GM19438 (cell line): Measurements from ENCODE around the gene ANKRD2.

Experiments
- ATAC-seq: cut with Tn5 transposase; IDR thresholded peaks from one replicate; pipeline ENCODE4 v1.9.1; 2021; ENCODE audit warnings: low read depth; ENCODE audit not compliant: unreplicated experiment

Gene ANKRD2

GRCh38 chr10:97590748-97591495 lies 18.3 kb downstream of the ANKRD2 start:
- ATAC-seq: no peak

DNA sequence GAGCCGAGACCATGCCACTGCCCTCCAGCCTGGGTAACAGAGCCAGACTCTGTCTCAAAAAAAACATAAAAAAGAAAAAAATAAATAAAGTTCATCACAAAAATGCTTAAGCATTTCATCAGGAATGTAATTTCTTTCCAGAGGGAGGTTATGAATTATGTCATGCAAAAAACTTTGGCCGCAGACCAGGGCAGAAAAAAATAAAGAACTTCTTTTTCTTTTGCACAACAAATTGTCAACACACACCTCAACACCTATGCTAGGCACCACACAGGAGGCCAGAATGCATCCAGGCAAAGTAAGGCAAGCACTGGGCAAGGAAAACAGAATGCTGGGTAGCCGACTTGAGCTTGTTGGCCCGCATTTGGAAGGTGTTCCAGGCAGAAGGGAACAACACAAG lies 20.8 kb downstream of the ANKRD2 start:
- no peak for ATAC-seq

DNA sequence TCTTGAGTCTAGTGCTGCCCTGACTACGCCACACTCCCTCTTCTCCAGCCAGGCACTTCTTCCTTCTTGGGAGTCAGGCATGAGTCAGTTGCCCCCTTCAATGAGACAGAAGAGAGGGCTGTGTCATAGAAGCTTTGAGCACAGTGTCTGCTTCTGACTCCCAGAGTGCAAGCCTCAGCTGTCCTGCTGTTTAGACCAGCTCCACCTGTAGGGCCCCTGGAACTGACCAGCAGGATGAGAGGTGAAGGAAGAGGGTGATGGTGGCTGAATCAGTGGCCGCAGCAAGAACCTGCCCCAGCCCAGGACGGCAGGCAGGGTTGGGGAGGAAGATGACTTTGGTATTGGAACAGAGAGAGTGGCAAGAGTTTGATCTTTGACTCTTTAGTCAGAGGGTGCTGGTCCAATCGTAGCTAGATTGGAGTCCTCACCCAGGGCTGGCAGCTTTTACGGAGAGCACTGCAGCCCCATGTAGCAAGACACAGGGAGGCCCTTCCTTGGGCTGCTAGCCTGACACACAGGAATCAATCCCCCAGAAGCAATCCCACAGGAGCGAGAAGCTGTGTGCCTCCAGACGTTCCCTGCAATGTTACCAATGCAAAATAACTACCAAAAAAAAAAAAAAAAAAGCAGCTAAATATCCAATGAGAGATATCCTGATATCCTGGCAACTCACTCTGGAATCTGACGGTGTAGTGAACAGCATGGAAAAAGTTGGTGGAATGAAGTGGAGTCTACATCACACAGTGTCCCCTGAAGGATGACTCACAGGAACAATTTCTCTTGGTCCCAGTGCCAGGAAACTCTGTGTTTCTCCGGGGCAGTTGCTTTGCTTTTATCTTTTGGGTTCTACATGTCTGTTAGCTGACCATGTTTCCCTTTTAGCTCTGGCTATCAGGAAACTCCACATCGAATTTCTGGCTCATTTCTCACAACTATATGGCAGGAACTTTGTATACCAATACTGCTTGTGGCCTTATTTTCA lies 23.8 kb downstream of the ANKRD2 start:
- no peak for ATAC-seq

- no peak for ATAC-seq
Measured at GRCh38 chr10:97597778-97598177, 25.2 kb downstream of the ANKRD2 start.

DNA sequence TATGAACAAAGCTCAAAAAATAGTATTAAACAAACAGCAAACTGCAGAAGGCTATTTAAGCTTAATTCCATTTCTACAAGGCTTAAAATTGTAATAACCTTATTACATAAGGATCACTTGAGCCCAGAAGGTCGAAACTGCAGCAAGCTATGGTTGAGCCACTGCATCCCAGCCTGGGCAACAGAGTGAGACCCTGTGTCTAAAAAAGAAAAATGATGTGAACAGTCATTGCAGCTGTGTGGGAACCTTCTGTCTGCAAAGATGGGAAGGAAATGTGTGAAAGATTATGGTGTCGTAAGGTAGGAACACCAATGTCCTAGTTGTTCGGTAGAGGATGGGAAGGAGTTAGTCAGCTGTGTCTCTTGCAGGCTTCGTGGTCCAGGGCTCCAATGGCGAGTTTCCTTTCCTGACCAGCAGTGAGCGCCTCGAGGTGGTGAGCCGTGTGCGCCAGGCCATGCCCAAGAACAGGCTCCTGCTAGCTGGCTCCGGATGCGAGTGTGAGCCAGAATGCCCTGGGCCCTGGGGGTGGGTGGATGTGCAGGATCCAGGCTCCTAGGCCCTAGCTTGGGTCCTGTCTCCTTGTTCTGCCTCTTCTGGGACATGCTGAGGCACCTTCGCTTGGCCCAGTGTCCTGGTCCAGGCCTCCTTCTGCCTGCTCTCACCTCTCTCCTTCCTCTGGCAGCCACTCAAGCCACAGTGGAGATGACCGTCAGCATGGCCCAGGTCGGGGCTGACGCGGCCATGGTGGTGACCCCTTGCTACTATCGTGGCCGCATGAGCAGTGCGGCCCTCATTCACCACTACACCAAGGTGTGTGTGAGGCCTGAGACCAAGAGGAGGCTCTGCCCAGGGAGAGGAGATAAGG lies 26.1 kb downstream of the ANKRD2 start:
- no peak for ATAC-seq

- no peak for ATAC-seq
Measured at GRCh38 chr10:97599272-97599619, 26.7 kb downstream of the ANKRD2 start.

- ATAC-seq: no peak
Measured at GRCh38 chr10:97600616-97601015, 28.0 kb downstream of the ANKRD2 start.

GRCh38 chr10:97601268-97602215 lies 29.0 kb downstream of the ANKRD2 start:
- no peak for ATAC-seq

DNA sequence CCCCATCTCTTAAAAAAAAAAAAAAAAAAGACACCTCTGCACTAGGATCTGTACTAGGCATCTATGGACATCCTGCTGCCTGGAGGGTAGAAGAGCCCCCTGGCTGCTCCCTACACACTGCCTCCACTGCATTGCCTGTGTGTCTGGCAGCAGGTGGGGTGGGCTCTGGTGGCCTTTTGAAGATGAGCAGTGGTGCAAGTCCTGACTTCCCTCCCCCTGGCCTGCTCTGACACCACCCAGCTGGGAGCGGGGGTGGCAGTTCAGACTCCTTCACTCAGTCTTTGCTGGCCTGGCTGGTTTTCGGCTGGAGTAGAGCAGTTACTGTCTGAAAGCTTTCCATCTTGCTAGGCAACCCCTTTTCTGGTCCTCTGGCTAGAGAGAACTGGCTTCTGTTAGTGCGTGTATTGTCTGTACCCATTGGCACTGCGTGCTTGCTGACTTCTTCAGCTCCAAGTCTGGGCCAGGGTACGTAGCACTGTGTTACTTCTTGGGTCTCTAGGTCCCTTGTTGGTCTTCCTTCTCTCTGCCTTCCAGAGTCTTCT lies 34.6 kb downstream of the ANKRD2 start:
- ATAC-seq: no peak

DNA sequence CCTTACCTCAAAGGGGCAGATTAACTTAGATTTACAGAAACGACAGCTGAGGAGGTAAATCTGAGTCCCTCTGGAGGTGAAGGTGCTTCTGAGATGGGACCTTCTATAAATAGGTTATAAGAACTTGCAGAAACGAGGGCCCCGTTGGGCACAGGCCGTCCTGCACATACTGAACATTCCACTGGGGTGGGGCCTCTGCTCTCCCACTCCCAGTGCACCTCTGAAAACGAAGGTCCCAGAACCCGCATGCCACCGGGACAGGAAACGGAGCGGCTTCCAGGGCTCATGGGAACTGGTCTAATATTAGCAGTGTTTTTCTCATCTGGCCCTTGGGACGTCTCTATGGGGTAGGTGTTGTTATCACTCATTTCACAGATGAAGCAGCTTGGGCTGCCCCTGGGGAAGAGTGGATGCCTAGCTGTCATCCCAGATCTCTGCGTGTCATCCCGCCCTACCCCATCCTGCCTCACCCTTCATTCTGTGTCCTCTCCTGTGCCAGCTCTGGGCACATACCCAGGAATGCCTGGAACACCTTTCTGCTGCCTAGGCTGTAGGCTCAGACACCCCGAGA lies 36.5 kb downstream of the ANKRD2 start:
- no peak for ATAC-seq

DNA sequence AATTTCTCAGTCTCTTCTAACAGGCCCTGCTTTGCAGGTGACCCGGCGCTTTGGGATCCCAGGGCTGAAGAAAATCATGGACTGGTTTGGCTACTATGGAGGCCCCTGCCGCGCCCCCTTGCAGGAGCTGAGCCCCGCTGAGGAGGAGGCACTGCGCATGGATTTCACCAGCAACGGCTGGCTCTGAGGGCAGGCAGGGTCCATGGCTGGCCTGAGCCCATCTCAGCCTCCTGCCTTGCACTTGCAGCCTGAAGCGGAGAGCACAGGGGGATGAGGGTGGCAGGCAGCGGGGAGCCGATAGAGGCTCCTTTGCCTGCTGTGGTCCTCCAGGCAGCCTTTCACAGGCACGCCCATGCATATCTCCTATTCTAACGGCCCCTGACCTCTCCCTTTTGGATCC lies 38.9 kb downstream of the ANKRD2 start:
- no peak for ATAC-seq

GRCh38 chr10:97612386-97612785 lies 39.8 kb downstream of the ANKRD2 start:
- ATAC-seq: no peak

- no peak for ATAC-seq
Measured at GRCh38 chr10:97618285-97618684, 45.7 kb downstream of the ANKRD2 start.

GRCh38 chr10:97618733-97619132 lies 46.2 kb downstream of the ANKRD2 start:
- no peak for ATAC-seq

GRCh38 chr10:97623277-97623676 lies 50.7 kb downstream of the ANKRD2 start:
- ATAC-seq: no peak

DNA sequence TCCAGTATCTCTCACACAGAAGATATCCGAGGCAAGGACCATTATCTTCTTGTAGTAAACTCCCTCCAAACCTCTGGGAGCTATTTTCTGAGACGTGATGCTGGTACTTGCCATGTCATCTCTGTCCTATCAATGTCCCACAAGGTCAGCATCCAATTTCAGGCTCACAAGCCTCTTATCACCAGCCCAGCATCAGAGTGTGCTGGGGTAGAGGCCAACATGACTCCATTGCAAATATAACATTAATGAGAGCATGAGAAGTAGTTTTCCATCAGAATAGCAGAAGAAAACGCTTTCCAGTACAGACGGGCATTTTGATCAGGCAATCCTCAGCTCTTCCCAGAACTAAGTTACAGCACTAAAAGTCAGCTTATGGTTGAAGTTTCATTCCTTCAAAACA lies 55.2 kb downstream of the ANKRD2 start:
- no peak for ATAC-seq

DNA sequence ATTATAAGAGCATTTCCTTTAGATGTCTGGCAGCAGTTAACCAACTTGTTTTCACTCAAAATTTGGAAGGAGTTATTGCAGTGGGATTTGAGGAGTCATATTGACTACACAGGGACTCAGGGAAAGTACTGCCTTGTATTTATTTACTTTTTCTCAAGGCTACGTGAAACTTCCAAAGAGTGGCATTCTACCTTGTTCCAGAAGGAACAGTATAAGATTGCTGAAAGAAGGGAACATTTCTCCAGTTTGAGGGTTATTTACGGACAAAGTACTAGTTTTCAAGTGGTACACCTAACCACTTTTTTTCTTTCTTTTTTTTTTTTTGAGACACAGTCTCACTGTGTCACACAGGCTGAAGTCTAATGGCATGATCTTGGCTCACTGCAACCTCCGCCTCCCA lies 55.6 kb downstream of the ANKRD2 start:
- no peak for ATAC-seq

- ATAC-seq: no peak
Measured at GRCh38 chr10:97629289-97629688, 56.7 kb downstream of the ANKRD2 start.

GRCh38 chr10:97631098-97631497 lies 58.5 kb downstream of the ANKRD2 start:
- no peak for ATAC-seq
